ENCODE results near the gene OXNAD1. TPM values are rescaled to one million over a fixed set of nuclear protein-coding genes. Genes with fewer than 3 reads are reported as not detected.

OXNAD1 gene
- total RNA-seq, 2 donors from 2014 or later = 16.2 to 16.3 TPM

DNA sequence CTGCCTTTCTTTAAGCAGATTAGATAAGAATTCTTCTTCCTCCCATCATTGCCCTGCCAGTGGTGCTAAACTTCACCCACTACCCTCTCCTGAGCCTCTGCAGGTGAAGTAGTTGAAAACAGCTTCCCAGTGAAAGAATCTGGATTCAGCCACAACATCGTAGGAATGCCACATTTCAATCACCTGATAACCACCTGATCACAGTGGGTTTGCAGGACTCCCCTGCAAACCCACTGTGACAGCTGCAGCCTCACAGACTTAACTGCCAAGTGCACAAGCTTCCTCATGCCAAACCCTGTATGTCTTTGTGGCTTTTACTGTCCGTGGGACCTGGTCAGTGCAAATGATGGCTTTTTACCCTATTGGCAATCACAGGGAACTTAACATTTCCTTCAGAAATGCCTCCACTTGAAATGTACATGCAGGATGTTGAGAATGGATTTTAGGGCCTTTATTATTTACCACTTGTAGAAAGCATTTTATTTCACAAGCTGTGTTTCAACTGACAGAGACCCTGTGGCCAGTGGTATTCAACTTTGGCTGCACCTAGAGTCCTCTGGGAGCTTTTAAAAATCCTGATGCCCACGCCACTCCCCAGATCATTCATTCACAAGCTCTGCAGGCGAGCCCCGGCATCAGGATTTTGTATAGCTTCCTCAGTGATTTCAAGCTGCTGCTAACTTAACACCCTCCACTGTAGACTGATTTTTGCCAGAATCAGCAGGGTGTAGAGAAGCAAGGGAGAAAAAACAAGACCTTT, 49.1 kb downstream of the OXNAD1 start:
- Histone ChIP-seq H3K36me3 (no peaks in the 10 kb centered on the region), H3K4me1 (replicated peaks) (no peaks in the 10 kb centered on the region), H3K4me3 (no peak overlapping the region)

DNA sequence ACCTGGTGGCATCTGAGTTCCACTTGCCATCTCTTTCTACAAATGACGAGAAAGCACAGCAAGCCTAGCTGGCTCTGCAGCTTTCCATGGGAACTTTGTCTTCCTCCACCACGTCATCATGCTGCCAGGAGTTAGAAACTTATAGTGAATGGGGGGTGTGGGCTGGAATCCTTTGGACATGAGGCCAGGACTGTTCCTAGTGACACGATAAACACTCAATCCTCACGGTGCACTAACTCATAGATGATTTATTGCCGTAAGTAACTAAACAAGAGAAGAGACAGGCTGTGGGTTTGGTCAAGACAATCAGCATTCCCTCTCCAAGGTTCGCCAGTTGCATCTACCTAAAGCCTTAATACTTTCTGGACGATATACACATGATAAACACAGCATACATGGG, 50.6 kb downstream of the OXNAD1 start:
- H3K4me1 ChIP-seq (replicated peaks) = no peaks in the 10 kb centered on the region
- intact Hi-C loops (cut with DNase I) = no loop called here
- 70% methylated on average over 7 of the region's 7 CpGs for WGBS
- no peak overlapping the region for H3K4me3 ChIP-seq
- TF ChIP-seq POLR2A (IDR thresholded peaks at IDR 0.05) = no peak
- TF ChIP-seq POLR2AphosphoS5 (IDR thresholded peaks at IDR 0.05) = no peak
- no peaks in the 10 kb centered on the region for H3K9me3 ChIP-seq
- no peak overlapping the region for H3K27ac ChIP-seq
- no peak for DNase-seq (ENCODE audit: low spot score)
- no peaks in the 10 kb centered on the region for H3K27me3 ChIP-seq (replicated peaks; ENCODE audit: insufficient read depth)
- no peaks in the 10 kb centered on the region for H3K36me3 ChIP-seq

More for the DNA sequence above, 49.1 kb downstream of the OXNAD1 start:
- 88% methylated on average over 5 of the region's 5 CpGs for WGBS
- H3K27ac ChIP-seq = no peak overlapping the region
- TF ChIP-seq, protein P1, sequence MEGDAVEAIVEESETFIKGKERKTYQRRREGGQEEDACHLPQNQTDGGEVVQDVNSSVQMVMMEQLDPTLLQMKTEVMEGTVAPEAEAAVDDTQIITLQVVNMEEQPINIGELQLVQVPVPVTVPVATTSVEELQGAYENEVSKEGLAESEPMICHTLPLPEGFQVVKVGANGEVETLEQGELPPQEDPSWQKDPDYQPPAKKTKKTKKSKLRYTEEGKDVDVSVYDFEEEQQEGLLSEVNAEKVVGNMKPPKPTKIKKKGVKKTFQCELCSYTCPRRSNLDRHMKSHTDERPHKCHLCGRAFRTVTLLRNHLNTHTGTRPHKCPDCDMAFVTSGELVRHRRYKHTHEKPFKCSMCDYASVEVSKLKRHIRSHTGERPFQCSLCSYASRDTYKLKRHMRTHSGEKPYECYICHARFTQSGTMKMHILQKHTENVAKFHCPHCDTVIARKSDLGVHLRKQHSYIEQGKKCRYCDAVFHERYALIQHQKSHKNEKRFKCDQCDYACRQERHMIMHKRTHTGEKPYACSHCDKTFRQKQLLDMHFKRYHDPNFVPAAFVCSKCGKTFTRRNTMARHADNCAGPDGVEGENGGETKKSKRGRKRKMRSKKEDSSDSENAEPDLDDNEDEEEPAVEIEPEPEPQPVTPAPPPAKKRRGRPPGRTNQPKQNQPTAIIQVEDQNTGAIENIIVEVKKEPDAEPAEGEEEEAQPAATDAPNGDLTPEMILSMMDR (IDR thresholded peaks at IDR 0.05) = no peak
- TF ChIP-seq POLR2AphosphoS5 (IDR thresholded peaks at IDR 0.05) = no peak
- no peak for TF ChIP-seq POLR2A (IDR thresholded peaks at IDR 0.05)
- H3K9me3 ChIP-seq = no peaks in the 10 kb centered on the region
- intact Hi-C loops (cut with DNase I) = no loop called here
- no peaks in the 10 kb centered on the region for H3K27me3 ChIP-seq (replicated peaks; ENCODE audit: insufficient read depth)
- no peak for DNase-seq (ENCODE audit: low spot score)

DNA sequence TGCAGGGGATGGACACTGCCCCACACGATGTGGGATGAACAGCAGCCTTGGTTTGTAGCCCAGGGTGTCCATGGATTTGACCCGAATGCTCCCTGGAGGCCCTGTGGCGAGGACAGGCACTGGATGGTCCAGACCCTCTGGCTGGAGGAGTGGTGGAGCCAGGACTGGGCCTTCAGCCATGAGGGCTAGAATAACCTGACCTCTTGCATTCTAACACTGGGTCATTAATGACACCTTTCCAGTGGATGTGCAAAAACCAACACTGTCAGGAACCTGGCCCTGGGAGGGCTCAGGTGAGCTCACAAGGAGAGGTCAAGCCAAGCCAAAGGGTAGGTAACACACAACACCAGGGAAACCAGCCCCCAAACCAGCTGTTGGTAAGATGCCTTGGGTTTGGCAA, 51.4 kb downstream of the OXNAD1 start:
- DNase-seq (ENCODE audit: low spot score) = no peak
- H3K36me3 ChIP-seq = no peaks in the 10 kb centered on the region
- TF ChIP-seq POLR2AphosphoS5 (IDR thresholded peaks at IDR 0.05) = no peak
- TF ChIP-seq, protein P1 (IDR thresholded peaks at IDR 0.05) = no peak
- TF ChIP-seq POLR2A (IDR thresholded peaks at IDR 0.05) = no peak
- no peaks in the 10 kb centered on the region for H3K9me3 ChIP-seq
- no peaks in the 10 kb centered on the region for H3K27me3 ChIP-seq (replicated peaks; ENCODE audit: insufficient read depth)
- no peak overlapping the region for H3K27ac ChIP-seq
- 82% methylated on average over 3 of the region's 3 CpGs for WGBS
- intact Hi-C loops (cut with DNase I) = no loop called here
- H3K4me1 ChIP-seq (replicated peaks) = no peaks in the 10 kb centered on the region
- no peak overlapping the region for H3K4me3 ChIP-seq

DNA sequence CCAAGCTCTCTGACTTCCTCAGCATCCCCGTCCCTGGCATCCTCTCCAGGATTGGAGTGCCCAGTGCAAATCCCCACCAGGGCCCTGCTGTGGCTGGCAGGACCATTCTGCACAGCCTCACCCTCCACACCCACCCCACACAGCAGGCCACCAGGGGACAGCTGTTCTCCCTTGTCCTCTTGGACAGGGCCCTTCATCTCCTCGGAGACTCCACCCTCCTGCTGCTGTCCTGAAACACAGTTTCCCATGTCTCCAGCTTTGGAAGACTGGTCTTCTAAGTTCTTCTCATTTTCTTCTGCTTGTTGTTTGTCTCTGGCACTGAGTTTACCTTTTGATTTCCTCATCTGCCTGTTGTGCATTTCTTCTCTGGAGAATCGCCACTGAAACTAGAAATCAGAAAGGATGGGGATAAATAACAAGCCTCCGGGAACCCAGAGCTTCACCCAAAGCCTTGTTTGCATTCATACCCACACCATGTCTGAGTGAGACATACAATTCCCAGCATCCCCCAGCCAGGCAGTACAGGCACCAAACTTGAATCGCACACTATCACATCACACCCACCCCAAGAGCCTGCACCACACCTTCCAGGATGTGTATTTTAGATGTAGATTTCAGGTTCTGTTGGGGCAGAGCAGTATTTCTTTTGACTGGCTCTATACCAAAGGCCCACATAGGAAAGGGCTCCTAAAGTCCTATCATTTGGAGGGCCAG, 52.0 kb downstream of the OXNAD1 start:
- Histone ChIP-seq H3K27ac (no peak overlapping the region), H3K9me3 (no peaks in the 10 kb centered on the region), H3K36me3 (no peaks in the 10 kb centered on the region), H3K27me3 (replicated peaks; ENCODE audit: insufficient read depth) (no peaks in the 10 kb centered on the region), H3K4me3 (no peak overlapping the region), H3K4me1 (replicated peaks) (no peaks in the 10 kb centered on the region)
- WGBS = 91% methylated on average over 5 of the region's 5 CpGs
- DNase-seq (ENCODE audit: low spot score) = no peak
- intact Hi-C loops (cut with DNase I) = no loop called here
- TF ChIP-seq, protein P1 (IDR thresholded peaks at IDR 0.05) = no peak
- no peak for TF ChIP-seq POLR2A (IDR thresholded peaks at IDR 0.05)
- no peak for TF ChIP-seq POLR2AphosphoS5 (IDR thresholded peaks at IDR 0.05)

DNA sequence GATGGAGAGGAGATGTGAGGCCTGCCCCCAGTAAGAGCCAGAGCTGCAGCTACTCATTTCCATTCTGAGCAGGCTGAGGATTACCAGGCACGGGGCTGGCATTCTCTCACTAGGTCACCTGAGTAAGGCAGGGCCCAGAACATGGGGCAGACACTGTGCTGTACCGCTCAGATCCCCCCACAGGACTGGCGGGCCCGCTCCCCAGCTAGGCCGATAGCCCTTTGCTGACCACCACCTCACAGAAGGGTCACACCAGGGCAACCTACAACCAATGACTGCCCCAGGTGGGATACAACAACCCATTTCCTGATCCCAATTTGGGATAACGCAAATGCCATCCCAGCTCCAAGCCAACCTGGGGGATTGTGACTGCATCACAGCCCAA, 52.5 kb downstream of the OXNAD1 start:
- H3K4me1 ChIP-seq (replicated peaks) = no peaks in the 10 kb centered on the region
- no peak for DNase-seq (ENCODE audit: low spot score)
- intact Hi-C loops (cut with DNase I) = no loop called here
- 95% methylated on average over 6 of the region's 6 CpGs for WGBS
- no peaks in the 10 kb centered on the region for H3K36me3 ChIP-seq
- H3K27me3 ChIP-seq (replicated peaks; ENCODE audit: insufficient read depth) = no peaks in the 10 kb centered on the region
- no peak overlapping the region for H3K4me3 ChIP-seq
- no peak for TF ChIP-seq POLR2AphosphoS5 (IDR thresholded peaks at IDR 0.05)
- no peaks in the 10 kb centered on the region for H3K9me3 ChIP-seq
- no peak overlapping the region for H3K27ac ChIP-seq
